Neural progenitor cell (in vitro differentiated cells): ENCODE results near the gene GDPD5.

Experiments
- EZH2phosphoT487 ChIP-seq: fragments of 200-600 bp; sonication (generic); IDR thresholded peaks from 2 replicates; pipeline ENCODE4 v1.6.1; 2017; ENCODE audit warnings: antibody characterized with exemption
- TF ChIP-seq, protein P1 (sequence below): fragments of 200-600 bp; sonication (generic); IDR thresholded peaks from 2 replicates; pipeline ENCODE4 v1.5.1; 2017; ENCODE audit warnings: antibody characterized with exemption, mild to moderate bottlenecking

DNA sequence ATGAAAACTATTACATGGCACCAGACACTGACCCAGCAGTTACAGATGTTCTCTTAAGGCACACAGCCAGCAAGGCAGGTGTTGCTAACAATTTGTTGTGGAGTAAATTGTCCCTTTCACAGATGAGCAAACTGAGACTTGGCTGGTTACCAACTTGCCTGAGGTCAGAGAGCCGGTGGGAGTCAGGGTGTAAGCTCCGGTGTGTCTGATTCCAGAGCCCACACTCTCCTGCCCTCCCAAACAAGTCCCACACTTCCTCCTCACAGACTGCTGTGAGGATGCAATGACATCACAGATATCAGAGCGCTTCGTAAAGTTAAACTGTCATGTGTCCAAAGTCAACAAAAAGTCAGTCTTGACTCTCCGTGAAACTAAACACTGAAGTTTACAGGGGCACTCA, 12.5 kb downstream of the GDPD5 start:
- TF ChIP-seq, protein P1, sequence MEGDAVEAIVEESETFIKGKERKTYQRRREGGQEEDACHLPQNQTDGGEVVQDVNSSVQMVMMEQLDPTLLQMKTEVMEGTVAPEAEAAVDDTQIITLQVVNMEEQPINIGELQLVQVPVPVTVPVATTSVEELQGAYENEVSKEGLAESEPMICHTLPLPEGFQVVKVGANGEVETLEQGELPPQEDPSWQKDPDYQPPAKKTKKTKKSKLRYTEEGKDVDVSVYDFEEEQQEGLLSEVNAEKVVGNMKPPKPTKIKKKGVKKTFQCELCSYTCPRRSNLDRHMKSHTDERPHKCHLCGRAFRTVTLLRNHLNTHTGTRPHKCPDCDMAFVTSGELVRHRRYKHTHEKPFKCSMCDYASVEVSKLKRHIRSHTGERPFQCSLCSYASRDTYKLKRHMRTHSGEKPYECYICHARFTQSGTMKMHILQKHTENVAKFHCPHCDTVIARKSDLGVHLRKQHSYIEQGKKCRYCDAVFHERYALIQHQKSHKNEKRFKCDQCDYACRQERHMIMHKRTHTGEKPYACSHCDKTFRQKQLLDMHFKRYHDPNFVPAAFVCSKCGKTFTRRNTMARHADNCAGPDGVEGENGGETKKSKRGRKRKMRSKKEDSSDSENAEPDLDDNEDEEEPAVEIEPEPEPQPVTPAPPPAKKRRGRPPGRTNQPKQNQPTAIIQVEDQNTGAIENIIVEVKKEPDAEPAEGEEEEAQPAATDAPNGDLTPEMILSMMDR: no peak
- no peak for TF ChIP-seq EZH2phosphoT487
